ENCODE data around the gene DNAJC2. TPM values are rescaled to one million over a fixed set of nuclear protein-coding genes. Genes with fewer than 3 reads are reported as not detected.

DNAJC2 gene
- total RNA-seq, 1 donor from 2014 or later = 7.6 TPM

- peaks cover 74 to 98% of the 10 kb centered on the region in 2 donors for H3K36me3 ChIP-seq
- DNase-seq (ENCODE audit: low spot score in 2 of 2) = no peak
- TF ChIP-seq CTCF (IDR thresholded peaks at IDR 0.05) = no peak
Observed at GRCh38 chr7:103314852-103315251, 29.7 kb downstream of the DNAJC2 start.

GRCh38 chr7:103307503-103308231 lies 36.9 kb downstream of the DNAJC2 start:
- no peak for TF ChIP-seq CTCF (IDR thresholded peaks at IDR 0.05)
- H3K27me3 ChIP-seq = no peaks in the 10 kb centered on the region
- H3K4me3 ChIP-seq = no peak overlapping the region
- peaks cover 87 to 98% of the 10 kb centered on the region in 2 donors for H3K36me3 ChIP-seq
- no peaks in the 10 kb centered on the region for H3K9me3 ChIP-seq
- intact Hi-C loops (cut with DNase I) = no loop called here
- no peaks in the 10 kb centered on the region for H3K4me1 ChIP-seq
- no peak for DNase-seq (ENCODE audit: low spot score in 2 of 2)
- no peak overlapping the region for H3K27ac ChIP-seq

More at GRCh38 chr7:103314852-103315251, 29.7 kb downstream of the DNAJC2 start:
- Histone ChIP-seq H3K27me3 (no peaks in the 10 kb centered on the region), H3K4me3 (no peak overlapping the region), H3K9me3 (no peaks in the 10 kb centered on the region), H3K27ac (no peak overlapping the region), H3K4me1 (no peaks in the 10 kb centered on the region)
- intact Hi-C loops (cut with DNase I) = no loop called here

GRCh38 chr7:103301441-103301840 lies 43.1 kb downstream of the DNAJC2 start:
- Histone ChIP-seq H3K27me3 (no peaks in the 10 kb centered on the region), H3K4me3 (no peak overlapping the region), H3K9me3 (no peaks in the 10 kb centered on the region), H3K4me1 (peaks cover 9 to 13% of the 10 kb centered on the region in 2 donors), H3K36me3 (peaks cover 52 to 69% of the 10 kb centered on the region in 2 donors), H3K27ac (no peak overlapping the region)
- DNase-seq (ENCODE audit: low spot score in 2 of 2) = no peak
- no peak for TF ChIP-seq CTCF (IDR thresholded peaks at IDR 0.05)
- intact Hi-C loops (cut with DNase I) = no loop called here

- peaks cover 36 to 51% of the 10 kb centered on the region in 2 donors for H3K36me3 ChIP-seq
- H3K27me3 ChIP-seq = no peaks in the 10 kb centered on the region
- intact Hi-C loops (cut with DNase I) = no loop called here
- H3K4me3 ChIP-seq = no peak overlapping the region
- H3K4me1 ChIP-seq = peaks cover 9 to 13% of the 10 kb centered on the region in 2 donors
- TF ChIP-seq CTCF (IDR thresholded peaks at IDR 0.05) = no peak
- no peaks in the 10 kb centered on the region for H3K9me3 ChIP-seq
- DNase-seq (ENCODE audit: low spot score in 2 of 2) = no peak
- H3K27ac ChIP-seq = no peak overlapping the region
Observed at GRCh38 chr7:103299660-103300059, 44.9 kb downstream of the DNAJC2 start.

GRCh38 chr7:103297837-103298179 lies 46.8 kb downstream of the DNAJC2 start:
- Histone ChIP-seq H3K4me1 (peaks cover 9 to 13% of the 10 kb centered on the region in 2 donors), H3K4me3 (peak overlapping the region; percentile 79 to 89), H3K27me3 (no peaks in the 10 kb centered on the region), H3K9me3 (no peaks in the 10 kb centered on the region), H3K36me3 (peaks cover 25 to 34% of the 10 kb centered on the region in 2 donors), H3K27ac (peak overlapping the region; percentile 78 to 81)
- TF ChIP-seq CTCF (IDR thresholded peaks at IDR 0.05) = no peak
- no peak for DNase-seq (ENCODE audit: low spot score in 2 of 2)
- intact Hi-C loops (cut with DNase I) = loop anchor here (2.0 kb wide), 1 partner anchor 47 kb away; the partner anchor contains the start of gene DNAJC2
